ENCODE results near the gene PACRG.

PACRG gene

GRCh38 chr6:162712694-162713093 lies 15.1 kb upstream of the PACRG start:
- TF ChIP-seq, protein P1, sequence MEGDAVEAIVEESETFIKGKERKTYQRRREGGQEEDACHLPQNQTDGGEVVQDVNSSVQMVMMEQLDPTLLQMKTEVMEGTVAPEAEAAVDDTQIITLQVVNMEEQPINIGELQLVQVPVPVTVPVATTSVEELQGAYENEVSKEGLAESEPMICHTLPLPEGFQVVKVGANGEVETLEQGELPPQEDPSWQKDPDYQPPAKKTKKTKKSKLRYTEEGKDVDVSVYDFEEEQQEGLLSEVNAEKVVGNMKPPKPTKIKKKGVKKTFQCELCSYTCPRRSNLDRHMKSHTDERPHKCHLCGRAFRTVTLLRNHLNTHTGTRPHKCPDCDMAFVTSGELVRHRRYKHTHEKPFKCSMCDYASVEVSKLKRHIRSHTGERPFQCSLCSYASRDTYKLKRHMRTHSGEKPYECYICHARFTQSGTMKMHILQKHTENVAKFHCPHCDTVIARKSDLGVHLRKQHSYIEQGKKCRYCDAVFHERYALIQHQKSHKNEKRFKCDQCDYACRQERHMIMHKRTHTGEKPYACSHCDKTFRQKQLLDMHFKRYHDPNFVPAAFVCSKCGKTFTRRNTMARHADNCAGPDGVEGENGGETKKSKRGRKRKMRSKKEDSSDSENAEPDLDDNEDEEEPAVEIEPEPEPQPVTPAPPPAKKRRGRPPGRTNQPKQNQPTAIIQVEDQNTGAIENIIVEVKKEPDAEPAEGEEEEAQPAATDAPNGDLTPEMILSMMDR (IDR thresholded peaks at IDR 0.05; ENCODE audit: extremely low read depth, insufficient read depth, missing control alignments), result no peak
- in situ Hi-C loops (cut with MboI; ENCODE audit: low pct_unique_long_range_greater_than_20kb, low sequenced_read_pairs, unreplicated experiment), result no loop called here
- no peak for DNase-seq (ENCODE audit: low spot score)

DNA sequence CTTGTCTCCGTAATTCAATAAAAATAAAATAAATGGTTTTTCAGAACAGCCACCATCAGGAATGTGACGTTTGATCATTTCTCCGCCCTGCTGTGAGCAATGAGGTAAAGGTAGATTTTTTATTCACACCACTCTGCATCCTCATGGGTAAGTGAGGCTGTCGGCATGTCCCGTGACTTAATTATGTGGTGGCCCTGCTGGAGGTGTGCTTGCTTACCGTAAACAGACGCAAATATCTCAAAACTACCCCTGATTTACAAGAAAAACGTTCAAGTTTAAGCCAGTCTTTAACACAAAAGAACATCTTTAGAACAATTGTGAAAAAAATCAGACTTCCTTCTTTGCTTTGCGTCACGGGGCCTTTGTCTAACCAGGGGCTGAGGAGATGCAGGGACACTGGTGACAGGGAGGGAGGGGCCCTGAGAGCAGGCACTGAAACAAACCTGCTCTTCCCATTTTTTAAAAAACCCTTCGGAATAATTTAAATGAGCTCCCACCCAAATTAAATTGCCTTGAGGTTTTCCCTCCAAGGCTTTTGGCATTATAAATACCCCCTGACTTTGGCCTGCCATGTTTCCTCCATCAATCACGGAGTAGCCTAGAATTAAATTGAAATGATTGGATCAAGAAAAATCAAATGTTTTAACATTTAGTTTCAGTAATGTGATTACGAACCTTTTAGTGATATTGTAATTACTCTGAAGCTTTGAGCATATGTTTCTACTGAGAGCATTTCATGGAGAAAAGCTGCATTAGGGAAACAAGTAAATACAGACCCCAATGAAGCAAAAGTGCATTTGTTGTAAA lies 13.6 kb upstream of the PACRG start:
- DNase-seq (ENCODE audit: low spot score), result no peak
- in situ Hi-C loops (cut with MboI; ENCODE audit: low pct_unique_long_range_greater_than_20kb, low sequenced_read_pairs, unreplicated experiment), result no loop called here
- TF ChIP-seq, protein P1 (IDR thresholded peaks at IDR 0.05; ENCODE audit: extremely low read depth, insufficient read depth, missing control alignments), result no peak

DNA sequence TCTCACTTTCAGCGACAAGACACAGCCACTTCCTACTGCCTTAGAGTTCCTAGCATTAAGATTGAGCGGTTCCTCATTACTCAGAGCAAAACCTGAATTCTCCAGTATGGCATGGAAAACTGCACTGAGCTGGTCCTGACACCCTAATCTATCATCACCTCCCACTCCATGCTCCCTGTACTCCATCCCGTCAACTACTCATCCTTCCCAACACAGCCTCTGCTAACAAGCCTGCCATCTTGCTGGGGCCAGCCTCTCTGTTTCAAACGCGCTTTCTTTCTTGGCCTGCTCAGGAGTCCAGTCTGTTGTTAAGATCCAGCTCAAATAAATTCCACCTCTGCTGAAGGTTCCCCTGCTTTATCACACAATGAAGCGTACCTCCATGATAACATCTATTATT lies 12.2 kb upstream of the PACRG start:
- TF ChIP-seq, protein P1 (IDR thresholded peaks at IDR 0.05; ENCODE audit: extremely low read depth, insufficient read depth, missing control alignments), result no peak
- no peak for DNase-seq (ENCODE audit: low spot score)
- in situ Hi-C loops (cut with MboI; ENCODE audit: low pct_unique_long_range_greater_than_20kb, low sequenced_read_pairs, unreplicated experiment), result no loop called here

- TF ChIP-seq, protein P1 (IDR thresholded peaks at IDR 0.05; ENCODE audit: extremely low read depth, insufficient read depth, missing control alignments), result no peak
- in situ Hi-C loops (cut with MboI; ENCODE audit: low pct_unique_long_range_greater_than_20kb, low sequenced_read_pairs, unreplicated experiment), result no loop called here
- no peak for DNase-seq (ENCODE audit: low spot score)
Measured at GRCh38 chr6:162719528-162719927, 8.2 kb upstream of the PACRG start.

DNA sequence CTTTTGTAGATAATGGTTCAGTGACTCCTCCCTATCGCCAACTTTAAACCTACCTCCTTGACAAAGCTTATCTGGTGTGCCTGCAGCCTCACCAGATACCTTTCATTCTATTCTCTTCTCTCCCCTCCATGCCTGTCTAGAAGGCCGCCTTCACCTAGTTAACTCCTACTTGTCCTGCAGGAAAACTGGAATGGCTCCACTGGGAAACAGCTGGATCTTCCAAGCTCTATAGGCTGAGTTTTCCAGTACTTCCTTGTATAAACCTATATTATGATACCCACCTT lies 6.4 kb upstream of the PACRG start:
- DNase-seq (ENCODE audit: low spot score), result no peak
- TF ChIP-seq, protein P1 (IDR thresholded peaks at IDR 0.05; ENCODE audit: extremely low read depth, insufficient read depth, missing control alignments), result no peak
- in situ Hi-C loops (cut with MboI; ENCODE audit: low pct_unique_long_range_greater_than_20kb, low sequenced_read_pairs, unreplicated experiment), result no loop called here

DNA sequence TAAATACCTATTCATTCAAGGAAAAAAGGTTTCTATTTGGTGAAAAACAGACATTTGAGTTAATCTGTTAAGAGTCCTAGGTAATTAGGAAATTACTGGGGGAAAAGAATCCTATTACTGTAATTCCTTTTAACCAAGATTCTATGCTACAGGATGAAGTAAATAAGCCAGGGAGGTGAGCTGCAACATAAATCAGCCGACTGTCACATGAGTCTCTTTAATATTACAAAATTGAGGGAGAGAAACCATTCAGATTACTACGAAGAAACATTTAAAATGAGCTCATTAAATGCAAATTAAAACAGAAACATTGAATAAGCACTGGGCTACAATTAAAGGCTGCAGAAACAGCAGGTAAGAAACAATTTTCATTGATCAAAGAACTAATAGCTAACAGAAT lies 5.5 kb upstream of the PACRG start:
- in situ Hi-C loops (cut with MboI; ENCODE audit: low pct_unique_long_range_greater_than_20kb, low sequenced_read_pairs, unreplicated experiment), result no loop called here
- DNase-seq (ENCODE audit: low spot score), result no peak
- TF ChIP-seq, protein P1 (IDR thresholded peaks at IDR 0.05; ENCODE audit: extremely low read depth, insufficient read depth, missing control alignments), result no peak

Measured in GM13977 (cell line).